Measurements from ENCODE around the gene GNGT1. TPM values are rescaled to one million over a fixed set of nuclear protein-coding genes. Genes with fewer than 3 reads are reported as not detected.

Gene GNGT1
- total and polyA plus RNA-seq, 2 of the 8 experiments (the other 6 are each of a cell fraction or from before 2014, with no cell fraction given) = 0.26 TPM; not detected in 1

DNA sequence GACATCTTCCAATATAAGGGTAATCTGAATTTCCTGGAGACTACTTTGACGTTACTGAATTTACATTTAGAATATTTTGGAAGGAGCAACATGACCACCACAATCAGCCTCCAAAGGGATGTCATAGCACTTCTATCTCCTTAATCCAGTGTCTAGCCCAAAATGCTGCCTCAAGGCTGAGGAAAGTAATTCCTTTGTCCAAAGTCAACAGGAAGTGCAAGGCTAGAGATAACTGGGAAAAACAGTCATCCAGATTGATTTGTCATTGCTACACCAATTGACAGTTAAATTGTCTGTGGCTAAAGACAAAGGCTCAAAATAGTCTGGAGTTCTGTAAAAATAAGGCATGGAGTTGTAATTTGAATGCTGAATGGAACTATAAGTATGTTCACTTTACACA lies 11.9 kb upstream of the GNGT1 start:
- H3K79me2 ChIP-seq (ENCODE audit: control insufficient read depth in 1 of 2, insufficient read depth in 2 of 2, low read length in 2 of 2) = no peaks in the 10 kb centered on the region
- H3K4me2 ChIP-seq (ENCODE audit: insufficient read depth in 1 of 2, low read depth in 2 of 2, low read length in 2 of 2) = no peak overlapping the region
- no peak overlapping the region for H4K8ac ChIP-seq (ENCODE audit: extremely low read depth, insufficient read depth, low read length)
- H3K18ac ChIP-seq (ENCODE audit: extremely low read depth, low read length) = no peak overlapping the region
- WGBS, 2 experiments (ENCODE audit: extremely low coverage in 1 of 2, insufficient coverage in 1 of 2, insufficient read length in 1 of 2, insufficient replicate concordance in 2 of 2, low coverage in 1 of 2, low lambda C conversion rate in 2 of 2, missing lambda C conversion rate in 1 of 2) = 90% methylated on average over 1 of the region's 1 CpG; no CpG with 5 or more reads in 1 of the 2 experiments
- POLR2A ChIA-PET (ENCODE audit: partially characterized antibody) = no interaction called here
- H2BK15ac ChIP-seq (ENCODE audit: low read length) = no peak overlapping the region
- no peak for DNase-seq (ENCODE audit: low read depth in 1 of 2, low spot score in 2 of 2)
- no peak overlapping the region for H3K23ac ChIP-seq (ENCODE audit: insufficient read length)
- FAIRE-seq = no peak
- no peak overlapping the region for H3K4ac ChIP-seq (replicated peaks; ENCODE audit: insufficient read length, low read depth, low read length)
- H2BK120ac ChIP-seq (replicated peaks; ENCODE audit: low read depth, low read length) = no peak overlapping the region
- no peak overlapping the region for H2BK20ac ChIP-seq (ENCODE audit: low read length)
- TF ChIP-seq JUND (IDR thresholded peaks at IDR 0.05; ENCODE audit: low read length) (no peak), RAD21 (IDR thresholded peaks at IDR 0.05 in 1 of 2, conservative IDR thresholded peaks at IDR 0.05 in 1 of 2; ENCODE audit: low read depth in 2 of 2, low read length in 2 of 2) (no peak)
- no peaks in the 10 kb centered on the region for H3K9me3 ChIP-seq (ENCODE audit: insufficient read depth in 2 of 2, low read depth in 1 of 2, low read length in 1 of 2)
- no peak overlapping the region for H4K91ac ChIP-seq (replicated peaks; ENCODE audit: insufficient read length, low read length)
- no peak overlapping the region for H3K14ac ChIP-seq (ENCODE audit: insufficient read length)
- no peak overlapping the region for H2BK12ac ChIP-seq (ENCODE audit: low read depth, low read length)
- peaks cover 0 to 19% (median 4%) of the 10 kb centered on the region in 4 experiments; a peak in 5 of 7 replicates for H3K27me3 ChIP-seq (replicated peaks in 1 of 4; ENCODE audit: control insufficient read depth in 3 of 4, extremely low read depth in 1 of 4, insufficient read depth in 3 of 4, low read length in 3 of 4)
- no peak overlapping the region for H2BK5ac ChIP-seq (ENCODE audit: low read depth, low read length)
- no peak overlapping the region for H3K56ac ChIP-seq (replicated peaks; ENCODE audit: insufficient read length, low read depth, low read length)
- H3K23me2 ChIP-seq (ENCODE audit: low read depth, low read length) = peaks cover 6% of the 10 kb centered on the region; the same call in 1 of the 2 replicates
- H2AFZ ChIP-seq (ENCODE audit: low read length) = no peak overlapping the region
- no peaks in the 10 kb centered on the region for H4K20me1 ChIP-seq (replicated peaks in 1 of 2; ENCODE audit: control insufficient read depth in 1 of 2, insufficient read depth in 2 of 2, low read length in 2 of 2)
- no peaks in the 10 kb centered on the region for H3K79me1 ChIP-seq (ENCODE audit: low read depth, low read length)
- H3K4me1 ChIP-seq (replicated peaks in 1 of 4; ENCODE audit: control insufficient read depth in 3 of 4, insufficient read depth in 4 of 4, low read length in 3 of 4) = no peaks in the 10 kb centered on the region
- no peaks in the 10 kb centered on the region for H3K36me3 ChIP-seq (ENCODE audit: control insufficient read depth in 2 of 4, insufficient read depth in 4 of 4, low read length in 3 of 4)
- no peak overlapping the region for H2AK5ac ChIP-seq (ENCODE audit: low read depth, low read length)
- no peak overlapping the region for H3K27ac ChIP-seq (ENCODE audit: low read depth, low read length)
- CTCF ChIA-PET (ENCODE audit: partially characterized antibody) = interaction anchor here (6.3 kb wide), 1 partner anchor 8 kb away, joined by 47 read pairs; no protein-coding TSS in a partner anchor
- H4K5ac ChIP-seq (ENCODE audit: insufficient read length, low read depth, low read length) = no peak overlapping the region
- H3K4me3 ChIP-seq (ENCODE audit: extremely low read depth in 1 of 4, insufficient read depth in 2 of 4, low read depth in 3 of 4, low read length in 4 of 4) = no peak overlapping the region
- no peak overlapping the region for H3K9ac ChIP-seq (replicated peaks in 1 of 4; ENCODE audit: extremely low read depth in 1 of 4, low read depth in 3 of 4, low read length in 3 of 4)
